UCSD-AML1 (cell line): Measurements from ENCODE around the gene MS4A4E.
A peak's percentile ranks its signal among the peaks of the same experiment; 100 is the strongest.
"Not testable (repeated sequence)": the region's sequence is repeated elsewhere in the genome, so short reads cannot be mapped to it uniquely, and the experiment has no call there.

Experiments used
- DNase-seq: peaks from one replicate; lab custom pipeline; 2025; ENCODE audit not compliant: unreplicated experiment; lab: John Stamatoyannopoulos, UW

Gene MS4A4E

GRCh38 chr11:60222141-60222540 lies 20.8 kb downstream of the MS4A4E start:
- no peak for DNase-seq

- no peak for DNase-seq
Measured at GRCh38 chr11:60221692-60222091, 21.2 kb downstream of the MS4A4E start.

GRCh38 chr11:60221181-60221580 lies 21.8 kb downstream of the MS4A4E start:
- DNase-seq = no peak

- DNase-seq = no peak
Measured at GRCh38 chr11:60214386-60214785, 28.6 kb downstream of the MS4A4E start.

- DNase-seq = no peak
Measured at GRCh38 chr11:60211206-60211605, 31.7 kb downstream of the MS4A4E start.

- no peak for DNase-seq
Measured at GRCh38 chr11:60209977-60210376, 33.0 kb downstream of the MS4A4E start.

- no peak for DNase-seq
Measured at GRCh38 chr11:60208951-60209350, 34.0 kb downstream of the MS4A4E start.

- no peak for DNase-seq
Measured at GRCh38 chr11:60208146-60208895, 34.6 kb downstream of the MS4A4E start.

GRCh38 chr11:60206616-60207015 lies 36.3 kb downstream of the MS4A4E start:
- no peak for DNase-seq

GRCh38 chr11:60204922-60205321 lies 38.0 kb downstream of the MS4A4E start:
- no peak for DNase-seq

- not testable (repeated sequence) for DNase-seq
Measured at GRCh38 chr11:60201334-60201733, 41.6 kb downstream of the MS4A4E start.

- DNase-seq = no peak
Measured at GRCh38 chr11:60197442-60197841, 45.5 kb downstream of the MS4A4E start.

GRCh38 chr11:60195923-60196368 lies 47.0 kb downstream of the MS4A4E start:
- no peak for DNase-seq

GRCh38 chr11:60194511-60194910 lies 48.4 kb downstream of the MS4A4E start:
- DNase-seq = no peak

GRCh38 chr11:60193687-60194433 lies 49.1 kb downstream of the MS4A4E start:
- peak; percentile 20 for DNase-seq

GRCh38 chr11:60192564-60192963 lies 50.4 kb downstream of the MS4A4E start:
- not testable (repeated sequence) for DNase-seq

- DNase-seq = not testable (repeated sequence)
Measured at GRCh38 chr11:60188481-60188880, 54.5 kb downstream of the MS4A4E start.

- not testable (repeated sequence) for DNase-seq
Measured at GRCh38 chr11:60186128-60186527, 56.8 kb downstream of the MS4A4E start.

- DNase-seq = not testable (repeated sequence)
Measured at GRCh38 chr11:60185512-60185827, 57.5 kb downstream of the MS4A4E start.

GRCh38 chr11:60184824-60185511 lies 58.0 kb downstream of the MS4A4E start:
- DNase-seq = no peak

GRCh38 chr11:60183591-60184205 lies 59.2 kb downstream of the MS4A4E start:
- DNase-seq = no peak
